SK-N-SH treated with all-trans-retinoic acid at 6 μM for 48 hours (cell line): ENCODE data around the gene GALNT17.

Source experiments
- GLIS3 ChIP-seq: fragments of 250-450 bp; sonication (Bioruptor Pico); IDR thresholded peaks from 2 replicates; pipeline ENCODE4 v1.5.0; 2020; ENCODE audit warnings: mild to moderate bottlenecking, moderate library complexity
- ISL1 ChIP-seq: fragments of 250-450 bp; sonication (Bioruptor Pico); IDR thresholded peaks from 2 replicates; pipeline ENCODE4 v2.1.2; 2022; ENCODE audit warnings: mild to moderate bottlenecking, moderate library complexity
- TCF4 ChIP-seq: fragments of 250-450 bp; sonication (Bioruptor Pico); IDR thresholded peaks from 2 replicates; pipeline ENCODE4 v1.8.0; 2021; ENCODE audit warnings: mild to moderate bottlenecking, moderate library complexity, borderline replicate concordance
- ZNF70 ChIP-seq: fragments of 450-650 bp; formaldehyde crosslinking; IDR thresholded peaks from 2 replicates; pipeline ENCODE4 v1.5.0; 2020; ENCODE audit warnings: mild to moderate bottlenecking, moderate library complexity
- TF ChIP-seq, protein P1 (sequence below): fragments of 250-450 bp; sonication (Bioruptor Pico); IDR thresholded peaks from 2 replicates; pipeline ENCODE4 v1.8.0; 2020; ENCODE audit warnings: mild to moderate bottlenecking, moderate library complexity, borderline replicate concordance

DNA sequence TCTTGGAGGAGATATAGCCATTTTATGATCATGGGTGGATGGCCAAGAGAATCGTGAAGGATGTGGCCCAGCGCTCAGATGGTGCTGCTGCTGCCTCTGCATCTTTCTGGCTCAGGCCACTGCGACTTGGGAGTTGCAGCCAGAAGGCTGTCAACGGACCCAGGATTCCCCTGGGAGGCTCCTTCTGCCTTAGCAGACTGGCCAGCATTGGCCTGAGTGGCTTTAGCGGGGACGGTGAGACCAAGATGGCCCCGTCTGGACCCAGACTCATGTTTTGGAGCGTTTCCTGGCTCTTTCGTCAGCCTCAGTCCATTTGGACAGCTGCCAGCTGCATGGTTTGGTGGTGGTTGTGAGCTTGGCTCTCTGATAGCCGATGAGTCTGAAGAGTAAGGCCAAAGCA is 97.2 kb downstream of the GALNT17 start:
- TF ChIP-seq, protein P1, sequence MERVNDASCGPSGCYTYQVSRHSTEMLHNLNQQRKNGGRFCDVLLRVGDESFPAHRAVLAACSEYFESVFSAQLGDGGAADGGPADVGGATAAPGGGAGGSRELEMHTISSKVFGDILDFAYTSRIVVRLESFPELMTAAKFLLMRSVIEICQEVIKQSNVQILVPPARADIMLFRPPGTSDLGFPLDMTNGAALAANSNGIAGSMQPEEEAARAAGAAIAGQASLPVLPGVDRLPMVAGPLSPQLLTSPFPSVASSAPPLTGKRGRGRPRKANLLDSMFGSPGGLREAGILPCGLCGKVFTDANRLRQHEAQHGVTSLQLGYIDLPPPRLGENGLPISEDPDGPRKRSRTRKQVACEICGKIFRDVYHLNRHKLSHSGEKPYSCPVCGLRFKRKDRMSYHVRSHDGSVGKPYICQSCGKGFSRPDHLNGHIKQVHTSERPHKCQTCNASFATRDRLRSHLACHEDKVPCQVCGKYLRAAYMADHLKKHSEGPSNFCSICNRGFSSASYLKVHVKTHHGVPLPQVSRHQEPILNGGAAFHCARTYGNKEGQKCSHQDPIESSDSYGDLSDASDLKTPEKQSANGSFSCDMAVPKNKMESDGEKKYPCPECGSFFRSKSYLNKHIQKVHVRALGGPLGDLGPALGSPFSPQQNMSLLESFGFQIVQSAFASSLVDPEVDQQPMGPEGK (CRISPR knock-in tag), result no peak
- TF ChIP-seq ISL1 (CRISPR knock-in tag), result no peak
- no peak for TF ChIP-seq ZNF70 (CRISPR knock-in tag)
- no peak for TF ChIP-seq TCF4 (CRISPR knock-in tag)
- TF ChIP-seq GLIS3 (CRISPR knock-in tag), result no peak
